ENCODE results near the gene SAP30BP. TPM values are rescaled to one million over a fixed set of nuclear protein-coding genes. Genes with fewer than 3 reads are reported as not detected.

The SAP30BP gene
- total RNA-seq, 1 experiment from 2014 or later, result 89.7 TPM

- no peaks in the 10 kb centered on the region for H3K27me3 Mint-ChIP-seq (ENCODE audit: low read depth)
- 0 out of 3 replicates have a peak, but pooled peaks have one; percentile 11 for TF ChIP-seq CTCF (conservative IDR thresholded peaks at IDR 0.05)
- H3K23ac ChIP-seq (ENCODE audit: insufficient read length, low read depth, low read length), result no peak overlapping the region
- H3K18ac ChIP-seq (ENCODE audit: insufficient read length, low read depth, low read length), result no peak overlapping the region
- H3K27me3 ChIP-seq (ENCODE audit: insufficient read depth, low read length), result no peaks in the 10 kb centered on the region
- H3K4me1 ChIP-seq (ENCODE audit: insufficient read depth, low read length), result no peaks in the 10 kb centered on the region
- no peak overlapping the region for H2BK5ac ChIP-seq (ENCODE audit: insufficient read length, low read length)
- no peak overlapping the region for H3K27ac Mint-ChIP-seq
- H4K20me1 ChIP-seq (ENCODE audit: control insufficient read depth, insufficient read depth, insufficient read length), result no peaks in the 10 kb centered on the region
- no CpG with 5 or more reads among the region's 17 CpGs for WGBS (ENCODE audit: extremely low coverage, insufficient read length, low lambda C conversion rate)
- H3T11ph ChIP-seq (ENCODE audit: low read length), result no peak overlapping the region
- H2BK12ac ChIP-seq (ENCODE audit: insufficient read length, low read depth, low read length), result no peak overlapping the region
- no peak overlapping the region for H3K9ac ChIP-seq (ENCODE audit: extremely low read depth, insufficient read length, low read length)
- H3K4me3 Mint-ChIP-seq, result no peak overlapping the region
- no peaks in the 10 kb centered on the region for H3K9me3 Mint-ChIP-seq
- no peak overlapping the region for H2BK20ac ChIP-seq (ENCODE audit: low read depth, low read length, poor library complexity, severe bottlenecking)
- no peaks in the 10 kb centered on the region for H3K23me2 ChIP-seq (ENCODE audit: insufficient read length, low read depth, low read length, poor library complexity, severe bottlenecking)
- H3K14ac ChIP-seq (ENCODE audit: insufficient read depth, low read length), result no peak overlapping the region
- no peaks in the 10 kb centered on the region for H3K79me1 ChIP-seq (ENCODE audit: insufficient read depth, low read depth, low read length, poor library complexity, severe bottlenecking)
- no peak overlapping the region for H2AK5ac ChIP-seq (ENCODE audit: insufficient read length, low read length)
- H3K9me3 ChIP-seq (ENCODE audit: control insufficient read depth, low read depth, low read length), result no peaks in the 10 kb centered on the region
- H2BK15ac ChIP-seq (ENCODE audit: low read depth, low read length), result no peak overlapping the region
- peaks cover 7% of the 10 kb centered on the region in 2 experiments for H3K4me1 Mint-ChIP-seq
- H3K4ac ChIP-seq (ENCODE audit: low read depth, low read length), result no peak overlapping the region
- H2BK120ac ChIP-seq (ENCODE audit: low read depth, low read length, poor library complexity, severe bottlenecking), result no peak overlapping the region
- no peak overlapping the region for H4K5ac ChIP-seq (ENCODE audit: insufficient read length, low read depth, low read length)
- no peak overlapping the region for H4K8ac ChIP-seq (replicated peaks; ENCODE audit: insufficient read length, low read depth, low read length)
- H3K56ac ChIP-seq (ENCODE audit: insufficient read length, low read depth, low read length), result no peak overlapping the region
- no peaks in the 10 kb centered on the region for H3K36me3 Mint-ChIP-seq (ENCODE audit: insufficient read depth in 1 of 3, low read depth in 3 of 3)
- H3K79me2 ChIP-seq (ENCODE audit: insufficient read depth, low read length), result no peaks in the 10 kb centered on the region
- no peak overlapping the region for H2AFZ ChIP-seq (ENCODE audit: low read length)
- no peak overlapping the region for H3K4me2 ChIP-seq (ENCODE audit: insufficient read depth, insufficient read length, low read length)
- H4K91ac ChIP-seq (ENCODE audit: insufficient read length, low read depth, low read length), result no peak overlapping the region
- no peak for DNase-seq
- H3K27ac ChIP-seq (ENCODE audit: insufficient read length, low read depth, low read length), result no peak overlapping the region
Measured at GRCh38 chr17:75740631-75741077, 73.5 kb downstream of the SAP30BP start.

Measured in H9 (cell line).